HCT116 (cell line): Measurements from ENCODE around the gene MED27. TPM values are rescaled to one million over a fixed set of nuclear protein-coding genes. Genes with fewer than 3 reads are reported as not detected.

Experiments
- ATAC-seq: fragments of 200-7000 bp; cut with Tn5 transposase; 2 replicates; pipeline ENCODE4 v1.9.1; 2020; ENCODE audit warnings: mild to moderate bottlenecking, moderate library complexity
- BruUV-seq: library from RNA; stranded (reverse); fragments of 400-500 nt; replicated peaks from 2 replicates; lab custom pipeline; 2021; lab: Mats Ljungman, UMichigan
- CTCF ChIA-PET: fragments of 300-600 bp; sonication (Branson Sonifier 250); formaldehyde crosslinking; loops from one replicate; lab custom pipeline; 2021; ENCODE audit warnings: antibody characterized with exemption; lab: Charles Lee
- POLR2A ChIA-PET: fragments of 300-600, 350-600 bp; sonication (Branson Sonifier 250); formaldehyde crosslinking; loops from one replicate; lab custom pipeline; 2021; ENCODE audit warnings: antibody characterized with exemption; lab: Charles Lee
- RAD21 ChIA-PET, 2 experiments: fragments of 300-600 bp; sonication (Branson Sonifier 250); formaldehyde crosslinking; loops; one replicate each; lab custom pipeline; 2023; ENCODE audit warnings: low total read pairs in 2 of 2; ENCODE audit not compliant: uncharacterized antibody in 2 of 2, unreplicated experiment in 2 of 2, low non-redundant PET in 1 of 2; lab: Charles Lee
- DNase-seq: peaks from one replicate; pipeline ENCODE4 v3.0.0-alpha.2; 2010; ENCODE audit warnings: low read depth, low spot score
- H2AFZ ChIP-seq: fragments of 200-600 bp; shearing (Covaris generic), sonication (generic); 2 replicates; pipeline ENCODE4 v1.6.1; 2017; ENCODE audit warnings: low read depth, mixed run types, mixed read lengths, antibody characterized with exemption, low read length; ENCODE audit not compliant: poor library complexity, severe bottlenecking
- H3K27ac ChIP-seq: 2 replicates; pipeline ENCODE4 v1.5.1; 2012; ENCODE audit warnings: low read depth, low read length
- H3K27me3 ChIP-seq: fragments of 200-600 bp; sonication (generic); 2 replicates; pipeline ENCODE4 v1.6.1; 2016; ENCODE audit warnings: mixed run types, low read length, mixed read lengths; ENCODE audit not compliant: insufficient read depth
- H3K36me3 ChIP-seq, 2 experiments: fragments of 200-500 bp in 1 of 2; fragments of 200-600 bp in 1 of 2; sonication (Bioruptor generic) in 1 of 2; sonication (generic) in 1 of 2; 2 replicates each; pipeline versions ENCODE4 v1.5.1 to v1.6.1; 2014 to 2016; ENCODE audit warnings: low read length in 2 of 2, inconsistent platforms in 1 of 2, mixed read lengths in 1 of 2, mixed run types in 1 of 2; ENCODE audit not compliant: insufficient read depth in 2 of 2, control insufficient read depth in 1 of 2
- H3K4me1 ChIP-seq, 2 experiments: fragments of 200-600 bp in 1 of 2; sonication (generic) in 1 of 2; 2 replicates each; pipeline versions ENCODE4 v1.5.1 to v1.6.1; 2012 to 2017; ENCODE audit warnings: low read length in 2 of 2, inconsistent platforms in 1 of 2, mild to moderate bottlenecking in 1 of 2, mixed read lengths in 1 of 2, mixed run types in 1 of 2, moderate library complexity in 1 of 2; ENCODE audit not compliant: insufficient read depth in 2 of 2, control insufficient read depth in 1 of 2
- H3K4me2 ChIP-seq: fragments of 200-600 bp; sonication (generic); 2 replicates; pipeline ENCODE4 v1.6.1; 2017; ENCODE audit warnings: mixed run types, low read length, mixed read lengths
- H3K4me3 ChIP-seq, 2 experiments: fragments of 200-600 bp in 1 of 2; sonication (generic) in 1 of 2; replicated peaks in 1 of 2; 2 replicates each; pipeline ENCODE4 v1.5.1; 2011 to 2016; ENCODE audit warnings: low read length in 2 of 2, control low read depth in 1 of 2, low read depth in 1 of 2, mild to moderate bottlenecking in 1 of 2, mixed read lengths in 1 of 2, mixed run types in 1 of 2
- H3K79me2 ChIP-seq: fragments of 200-600 bp; sonication (generic); 2 replicates; pipeline ENCODE4 v1.6.1; 2017; ENCODE audit warnings: mild to moderate bottlenecking, mixed run types, low read length, moderate library complexity, mixed read lengths; ENCODE audit not compliant: insufficient read depth
- H3K9ac ChIP-seq: fragments of 200-600 bp; sonication (generic); 2 replicates; pipeline ENCODE4 v1.6.1; 2016; ENCODE audit warnings: low read length, mixed read lengths
- H3K9me2 ChIP-seq: fragments of 200-600 bp; sonication (generic), shearing (Covaris generic); 2 replicates; pipeline ENCODE4 v1.6.1; 2017; ENCODE audit warnings: mixed run types, mild to moderate bottlenecking, moderate library complexity; ENCODE audit not compliant: insufficient read depth
- H3K9me3 ChIP-seq, 2 experiments: fragments of 200-500 bp in 1 of 2; fragments of 200-600 bp in 1 of 2; sonication (Bioruptor generic) in 1 of 2; sonication (generic) in 1 of 2; 2 replicates each; pipeline ENCODE4 v1.6.1; 2014 to 2017; ENCODE audit warnings: low read length in 2 of 2, mixed read lengths in 2 of 2, inconsistent platforms in 1 of 2, low read depth in 1 of 2, mild to moderate bottlenecking in 1 of 2, mixed run types in 1 of 2, moderate library complexity in 1 of 2; ENCODE audit not compliant: control insufficient read depth in 1 of 2, insufficient read depth in 1 of 2
- H4K20me1 ChIP-seq: fragments of 200-600 bp; sonication (generic), shearing (Covaris generic); 2 replicates; pipeline ENCODE4 v1.6.1; 2017; ENCODE audit warnings: mixed run types, mild to moderate bottlenecking, moderate library complexity; ENCODE audit not compliant: insufficient read depth
- CBX3 ChIP-seq: IDR thresholded peaks from 2 replicates; pipeline ENCODE4 v1.6.1; 2012; ENCODE audit warnings: low read depth
- EGR1 ChIP-seq: IDR thresholded peaks from 2 replicates; pipeline ENCODE4 v1.6.1; 2012; ENCODE audit warnings: low read depth
- ELF1 ChIP-seq: IDR thresholded peaks from 2 replicates; pipeline ENCODE4 v1.6.1; 2012; ENCODE audit warnings: low read depth, borderline replicate concordance
- EZH2 ChIP-seq: fragments of 200-600 bp; sonication (generic); IDR thresholded peaks from 2 replicates; pipeline ENCODE4 v1.6.1; 2017; ENCODE audit warnings: antibody characterized with exemption, mixed run types
- FOSL1 ChIP-seq: IDR thresholded peaks from 2 replicates; pipeline ENCODE4 v1.6.1; 2012; ENCODE audit warnings: low read depth
- POLR2AphosphoS5 ChIP-seq: IDR thresholded peaks from 2 replicates; pipeline ENCODE4 v1.6.1; 2011; ENCODE audit warnings: mild to moderate bottlenecking, low read depth, low read length, moderate library complexity
- RAD21 ChIP-seq: IDR thresholded peaks from 2 replicates; pipeline ENCODE4 v1.6.1; 2012; ENCODE audit warnings: low read depth, mild to moderate bottlenecking
- SP1 ChIP-seq: IDR thresholded peaks from 2 replicates; pipeline ENCODE4 v1.6.1; 2012; ENCODE audit warnings: low read depth
- ZFX ChIP-seq: fragments of 450-650 bp; IDR thresholded peaks from 2 replicates; pipeline ENCODE4 v1.6.1; 2017
- intact Hi-C: fragments of 100-400 bp; cut with micrococcal nuclease; formaldehyde crosslinking; loops from 2 replicates; pipeline ENCODE4 v1.10.0; 2022
- total RNA-seq: library from RNA; stranded (reverse); gene quantifications from one replicate; pipeline ENCODE4 v1.2.1, GENCODE V29; 2021; ENCODE audit not compliant: unreplicated experiment
- TF ChIP-seq, protein P1 (sequence below): IDR thresholded peaks from 2 replicates; pipeline ENCODE4 v1.6.1; 2012

MED27 gene
- total RNA-seq, 1 experiment from 2014 or later = 26.9 TPM

DNA sequence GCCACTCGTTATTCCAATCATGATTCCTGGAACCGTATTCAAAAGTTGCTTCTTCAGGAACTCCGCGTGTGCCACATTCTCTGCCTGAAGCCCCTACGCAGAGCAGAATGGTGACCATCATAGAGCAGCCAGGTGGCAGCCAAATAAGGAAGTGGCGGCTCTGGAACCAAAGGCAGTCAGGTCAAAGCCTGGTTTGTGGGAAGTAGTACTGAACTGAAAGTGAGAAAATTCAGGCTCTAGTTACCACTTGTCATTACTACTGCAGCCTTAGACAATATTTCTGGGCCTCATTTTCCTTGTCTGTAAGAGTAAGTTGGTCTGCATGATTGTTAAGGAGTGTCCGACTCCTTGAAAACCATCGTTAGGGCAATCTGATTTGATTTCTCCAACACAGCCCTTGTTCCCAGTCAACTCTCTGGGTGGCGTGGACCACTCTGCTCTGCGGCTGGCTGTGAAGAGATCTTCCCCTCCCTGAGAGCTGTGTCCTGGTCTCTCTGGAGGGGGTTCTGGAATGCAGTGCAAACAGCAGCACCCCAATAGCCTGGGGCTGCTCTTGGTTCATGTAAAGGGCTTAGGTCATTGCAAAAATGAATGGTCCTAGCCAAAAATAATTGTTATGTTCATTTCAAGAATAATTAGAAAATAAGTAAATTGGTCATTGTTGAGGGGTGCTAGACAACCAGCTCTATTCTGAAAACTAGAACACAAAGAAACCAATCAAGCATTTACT, 102.4 kb downstream of the MED27 start (continued):
- no peak for TF ChIP-seq ZFX
- no peak for TF ChIP-seq EZH2
- no peak for TF ChIP-seq ELF1
- no peak for TF ChIP-seq SP1
- TF ChIP-seq FOSL1 = no peak
- no peak for TF ChIP-seq POLR2AphosphoS5

DNA sequence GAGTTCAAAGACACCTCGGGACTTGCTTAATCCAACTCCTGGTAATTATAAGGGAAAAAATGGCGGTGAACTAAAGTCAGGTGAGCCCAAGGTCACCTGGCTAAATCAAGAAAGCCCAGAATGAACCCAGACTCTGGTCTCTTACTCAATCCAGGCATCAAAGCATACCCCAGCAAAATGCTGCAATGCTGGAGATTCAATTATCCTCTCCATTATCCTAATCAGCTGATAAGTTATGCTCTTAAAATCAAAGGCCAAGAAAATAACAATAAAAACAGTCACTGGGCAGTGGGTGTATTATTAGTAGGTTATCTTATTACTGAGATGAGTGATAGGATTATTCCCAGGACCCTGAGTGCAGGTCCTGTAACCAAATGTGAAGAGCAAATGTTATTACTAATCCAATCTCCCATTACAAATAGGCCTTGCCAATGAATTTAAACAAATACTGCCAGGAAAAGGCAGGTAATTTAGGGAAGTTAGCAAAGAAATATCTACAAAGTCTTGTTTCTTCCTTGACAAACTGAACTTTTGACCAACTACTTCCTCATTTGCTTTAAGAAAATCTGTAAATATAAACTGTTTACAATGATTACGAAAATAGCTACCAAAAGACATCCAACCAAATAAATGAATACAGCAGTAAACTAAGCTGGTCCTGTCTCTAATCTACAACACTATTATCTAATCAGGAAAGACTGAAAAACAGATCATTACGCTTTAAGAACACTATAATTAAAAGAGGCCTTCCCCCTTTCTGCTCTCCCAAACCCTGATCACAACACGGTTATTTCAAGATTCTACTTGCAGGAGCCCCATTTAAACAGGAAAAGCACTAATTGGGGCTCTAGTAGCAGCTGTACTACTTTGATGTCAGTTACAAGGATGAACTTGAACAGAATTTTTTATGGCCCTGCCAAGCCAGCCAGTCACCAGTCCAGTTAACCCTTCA, 103.2 kb downstream of the MED27 start:
- H2AFZ ChIP-seq = no peak overlapping the region
- no peaks in the 10 kb centered on the region for H3K4me1 ChIP-seq
- RAD21 ChIA-PET = no interaction called here
- H3K79me2 ChIP-seq = peaks cover 3% of the 10 kb centered on the region; the same call in 1 of the 2 replicates
- CTCF ChIA-PET = no interaction called here
- H3K4me2 ChIP-seq = no peak overlapping the region
- H4K20me1 ChIP-seq = no peaks in the 10 kb centered on the region
- POLR2A ChIA-PET = no interaction called here
- no peak overlapping the region for H3K27ac ChIP-seq
- no peaks in the 10 kb centered on the region for H3K36me3 ChIP-seq
- BruUV-seq = no TSS peak
- no peak overlapping the region for H3K4me3 ChIP-seq
- H3K9ac ChIP-seq = no peak overlapping the region
- DNase-seq (no peak), ATAC-seq (no peak)
- no peaks in the 10 kb centered on the region for H3K9me2 ChIP-seq
- TF ChIP-seq EGR1 = no peak
- TF ChIP-seq RAD21 = no peak
- TF ChIP-seq CBX3 = no peak
- TF ChIP-seq, protein P1, sequence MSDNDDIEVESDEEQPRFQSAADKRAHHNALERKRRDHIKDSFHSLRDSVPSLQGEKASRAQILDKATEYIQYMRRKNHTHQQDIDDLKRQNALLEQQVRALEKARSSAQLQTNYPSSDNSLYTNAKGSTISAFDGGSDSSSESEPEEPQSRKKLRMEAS = no peak
- no peaks in the 10 kb centered on the region for H3K9me3 ChIP-seq
- H3K27me3 ChIP-seq = no peaks in the 10 kb centered on the region
- intact Hi-C loops = no loop called here
